DND-41 (cell line): Measurements from ENCODE around the gene ASF1B.

Experiments used
- ATAC-seq: fragments of 200-7000 bp; cut with Tn5 transposase; 3 replicates; pipeline ENCODE4 v1.9.1; 2021; ENCODE audit warnings: low read depth; ENCODE audit not compliant: insufficient read depth
- DNase-seq: peaks from one replicate; pipeline ENCODE4 v3.0.0-alpha.2; 2020
- H2AFZ ChIP-seq: 2 replicates; pipeline ENCODE4 v1.6.0; 2012; ENCODE audit warnings: low read depth, low read length
- H3K27ac ChIP-seq: 2 replicates; pipeline ENCODE4 v1.5.1; 2012; ENCODE audit warnings: low read length, inconsistent platforms
- H3K27me3 ChIP-seq: fragments of 200-600 bp; sonication (generic); 2 replicates; pipeline ENCODE4 v1.6.0; 2012; ENCODE audit warnings: low read length, mild to moderate bottlenecking, inconsistent platforms; ENCODE audit not compliant: insufficient read depth, poor library complexity
- H3K36me3 ChIP-seq: 2 replicates; pipeline ENCODE4 v1.5.1; 2012; ENCODE audit warnings: low read length, inconsistent platforms; ENCODE audit not compliant: insufficient read depth
- H3K4me1 ChIP-seq: 2 replicates; pipeline ENCODE4 v1.5.1; 2012; ENCODE audit warnings: mild to moderate bottlenecking, low read length; ENCODE audit not compliant: insufficient read depth
- H3K4me2 ChIP-seq: 2 replicates; pipeline ENCODE4 v1.6.0; 2012; ENCODE audit warnings: mild to moderate bottlenecking, moderate library complexity, low read length, inconsistent platforms; ENCODE audit not compliant: insufficient read depth
- H3K4me3 ChIP-seq, 2 experiments: fragments of 200-600 bp in 1 of 2; shearing (Covaris generic) in 1 of 2; 2 replicates each; pipeline ENCODE4 v1.5.1; 2012 to 2016; ENCODE audit warnings: inconsistent platforms in 2 of 2, low read length in 2 of 2, mild to moderate bottlenecking in 2 of 2, low read depth in 1 of 2, moderate library complexity in 1 of 2
- H3K79me2 ChIP-seq: 2 replicates; pipeline ENCODE4 v1.6.0; 2012; ENCODE audit warnings: low read length, inconsistent platforms; ENCODE audit not compliant: insufficient read depth
- H3K9ac ChIP-seq: 2 replicates; pipeline ENCODE4 v1.6.0; 2012; ENCODE audit warnings: low read depth, mild to moderate bottlenecking, inconsistent platforms, low read length, moderate library complexity
- H3K9me3 ChIP-seq: 2 replicates; pipeline ENCODE4 v1.5.1; 2012; ENCODE audit warnings: low read length, moderate library complexity, mild to moderate bottlenecking, inconsistent platforms; ENCODE audit not compliant: insufficient read depth, severe bottlenecking
- H4K20me1 ChIP-seq: 2 replicates; pipeline ENCODE4 v1.6.0; 2012; ENCODE audit warnings: low read length; ENCODE audit not compliant: insufficient read depth
- EZH2 ChIP-seq: IDR thresholded peaks from 3 replicates; pipeline ENCODE4 v1.6.1; 2012; ENCODE audit warnings: borderline replicate concordance, low read depth, mild to moderate bottlenecking, moderate library complexity, low read length, inconsistent platforms; ENCODE audit not compliant: severe bottlenecking
- TF ChIP-seq, protein P1 (sequence below): IDR thresholded peaks from 2 replicates; pipeline ENCODE4 v1.5.1; 2012; ENCODE audit warnings: borderline replicate concordance, low read length, moderate library complexity, mild to moderate bottlenecking; ENCODE audit not compliant: poor library complexity, severe bottlenecking; ENCODE audit errors: extremely low read depth

Gene ASF1B

DNA sequence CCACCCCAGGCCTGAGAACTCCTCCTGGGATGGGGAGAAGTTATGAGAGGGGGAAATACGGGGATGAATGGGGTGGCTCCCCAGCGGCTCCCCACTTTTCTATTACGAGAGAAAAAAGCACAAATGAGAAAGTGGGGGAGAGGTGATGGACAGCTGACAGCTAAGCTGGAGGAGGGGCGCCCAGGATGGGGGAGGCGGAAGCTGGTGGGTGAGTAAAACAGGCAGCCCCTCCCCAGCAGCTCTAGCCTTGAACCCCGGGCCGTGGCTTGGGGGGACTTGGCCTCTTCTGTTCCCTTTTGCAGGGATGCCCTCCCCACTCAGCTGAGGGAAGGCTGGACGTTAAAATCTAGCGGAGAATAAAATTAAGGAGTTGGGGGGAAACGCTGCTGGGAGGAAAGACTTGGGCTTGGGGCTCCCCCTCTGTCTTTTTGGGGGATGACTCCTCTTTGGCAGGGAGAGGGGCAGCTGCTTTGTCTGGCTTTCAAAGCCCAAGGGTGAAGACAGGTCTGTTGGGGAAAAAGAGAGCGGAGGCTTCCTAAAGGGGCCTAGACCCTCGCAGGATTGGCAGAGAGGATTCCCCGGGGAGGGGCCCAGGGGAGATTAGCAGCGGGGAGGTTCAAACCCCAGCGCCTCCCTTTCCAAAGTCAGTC, 44.5 kb downstream of the ASF1B start:
- H3K79me2 ChIP-seq = peaks cover 24% of the 10 kb centered on the region
- peak; percentile 33 for ATAC-seq
- peak overlapping the region; percentile 92 for H3K27ac ChIP-seq
- no peaks in the 10 kb centered on the region for H3K27me3 ChIP-seq
- peak overlapping the region; percentile 64 to 74 for H3K4me3 ChIP-seq
- H2AFZ ChIP-seq = peak overlapping the region; percentile 77
- peak; percentile 74 for DNase-seq
- H3K4me2 ChIP-seq = peak overlapping the region; percentile 81
- TF ChIP-seq, protein P1, sequence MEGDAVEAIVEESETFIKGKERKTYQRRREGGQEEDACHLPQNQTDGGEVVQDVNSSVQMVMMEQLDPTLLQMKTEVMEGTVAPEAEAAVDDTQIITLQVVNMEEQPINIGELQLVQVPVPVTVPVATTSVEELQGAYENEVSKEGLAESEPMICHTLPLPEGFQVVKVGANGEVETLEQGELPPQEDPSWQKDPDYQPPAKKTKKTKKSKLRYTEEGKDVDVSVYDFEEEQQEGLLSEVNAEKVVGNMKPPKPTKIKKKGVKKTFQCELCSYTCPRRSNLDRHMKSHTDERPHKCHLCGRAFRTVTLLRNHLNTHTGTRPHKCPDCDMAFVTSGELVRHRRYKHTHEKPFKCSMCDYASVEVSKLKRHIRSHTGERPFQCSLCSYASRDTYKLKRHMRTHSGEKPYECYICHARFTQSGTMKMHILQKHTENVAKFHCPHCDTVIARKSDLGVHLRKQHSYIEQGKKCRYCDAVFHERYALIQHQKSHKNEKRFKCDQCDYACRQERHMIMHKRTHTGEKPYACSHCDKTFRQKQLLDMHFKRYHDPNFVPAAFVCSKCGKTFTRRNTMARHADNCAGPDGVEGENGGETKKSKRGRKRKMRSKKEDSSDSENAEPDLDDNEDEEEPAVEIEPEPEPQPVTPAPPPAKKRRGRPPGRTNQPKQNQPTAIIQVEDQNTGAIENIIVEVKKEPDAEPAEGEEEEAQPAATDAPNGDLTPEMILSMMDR = peak; percentile 28
- TF ChIP-seq EZH2 = no peak
- peaks cover 9% of the 10 kb centered on the region for H3K9me3 ChIP-seq
- H3K4me1 ChIP-seq = peaks cover 29% of the 10 kb centered on the region
- peaks cover 36% of the 10 kb centered on the region for H3K36me3 ChIP-seq
- H4K20me1 ChIP-seq = peaks cover 18% of the 10 kb centered on the region
- peak overlapping the region; percentile 94 for H3K9ac ChIP-seq

DNA sequence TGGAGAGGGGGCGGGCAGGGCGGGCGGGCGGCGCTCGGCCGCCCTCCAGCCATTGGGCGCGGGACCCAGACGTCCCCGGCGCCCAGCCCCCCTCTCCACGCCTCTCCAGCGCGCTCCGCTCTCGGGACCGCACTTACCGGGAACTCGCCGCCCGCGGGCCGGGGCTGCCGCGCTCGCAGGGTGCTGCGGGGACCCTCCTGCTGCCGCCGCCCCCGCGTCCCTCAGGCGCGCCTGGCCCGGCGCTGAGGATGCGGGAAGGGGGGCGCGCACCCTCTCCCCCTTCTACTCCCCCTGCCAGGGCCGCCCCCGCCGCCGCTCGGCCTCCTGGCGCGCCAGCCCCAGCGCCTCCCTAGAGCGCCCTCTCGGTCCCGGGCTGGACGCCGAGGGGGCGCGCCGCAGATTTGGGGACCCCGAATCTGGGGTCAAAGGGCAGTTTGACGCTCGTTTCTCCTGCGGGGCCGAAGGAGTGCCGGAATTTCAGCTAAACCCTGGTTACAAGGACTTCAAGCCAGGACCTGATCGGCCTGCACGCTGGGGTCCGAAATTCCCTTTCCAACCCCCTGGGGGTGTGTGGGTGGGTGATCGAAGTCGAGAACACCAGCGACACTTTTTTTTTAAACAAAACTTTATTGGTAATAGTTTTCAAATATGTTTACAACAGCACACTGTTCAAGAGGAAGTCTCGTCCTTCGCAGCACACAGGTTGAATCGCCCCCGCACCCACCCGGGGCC, 45.1 kb downstream of the ASF1B start:
- Histone ChIP-seq H3K4me1 (peaks cover 29% of the 10 kb centered on the region), H2AFZ (peak overlapping the region; percentile 77), H3K4me3 (peak overlapping the region; percentile 64 to 74), H3K36me3 (peaks cover 32% of the 10 kb centered on the region), H3K27me3 (no peaks in the 10 kb centered on the region), H3K9me3 (peaks cover 9% of the 10 kb centered on the region), H3K27ac (peak overlapping the region; percentile 92), H3K4me2 (peak overlapping the region; percentile 81), H3K9ac (peak overlapping the region; percentile 94), H3K79me2 (peaks cover 24% of the 10 kb centered on the region), H4K20me1 (peaks cover 18% of the 10 kb centered on the region)
- TF ChIP-seq, protein P1 = no peak
- no peak for TF ChIP-seq EZH2
- peak; percentile 75 for DNase-seq
- ATAC-seq = peak; percentile 75

DNA sequence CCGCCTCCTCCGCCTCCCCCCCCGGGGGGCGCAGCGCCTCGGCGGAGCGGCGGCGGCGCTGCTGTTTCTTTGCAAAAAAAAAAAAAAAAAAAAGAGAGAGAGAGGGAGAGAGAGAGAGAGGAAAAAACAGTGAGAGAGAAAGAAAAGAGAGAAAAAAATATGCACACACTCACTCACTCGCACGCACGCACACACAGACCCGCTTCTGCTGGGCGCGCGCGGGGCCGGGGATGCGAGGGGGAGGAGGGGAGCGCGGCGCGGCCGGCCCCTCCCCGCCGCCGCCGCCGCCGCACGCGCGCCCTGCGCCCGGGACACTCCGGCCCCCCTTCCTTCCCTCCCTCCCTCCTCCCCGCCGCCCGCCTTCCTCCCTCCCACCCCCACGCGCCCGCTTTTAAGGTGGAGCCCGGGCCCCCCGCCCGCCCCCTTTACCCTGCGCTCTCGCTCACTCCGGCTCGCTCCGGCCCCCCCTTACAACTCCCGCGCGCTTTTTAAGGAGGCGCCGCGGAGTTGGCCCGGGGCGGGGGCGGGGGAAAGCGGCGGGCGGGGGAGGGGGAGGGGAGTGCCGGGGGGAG, 45.8 kb downstream of the ASF1B start, which contains the start of gene SAMD1:
Gene SAMD1 (minus strand): TSS at position 243 of the 572 bp plus-strand sequence.
- Histone ChIP-seq H3K27ac (peak within 1 kb of the TSS; percentile 92), H3K4me2 (peak within 1 kb of the TSS; percentile 81), H3K79me2 (peaks cover 24% of the 10 kb centered on the region), H3K4me3 (peak within 1 kb of the TSS; percentile 64 to 81), H3K9ac (peak within 1 kb of the TSS; percentile 94), H3K9me3 (peaks cover 9% of the 10 kb centered on the region), H3K36me3 (peaks cover 33% of the 10 kb centered on the region), H3K27me3 (no peaks in the 10 kb centered on the region), H4K20me1 (peaks cover 18% of the 10 kb centered on the region), H2AFZ (peak within 1 kb of the TSS; percentile 79), H3K4me1 (peaks cover 29% of the 10 kb centered on the region)
- DNase-seq (peak; percentile 93), ATAC-seq (peak; percentile 59)
- TF ChIP-seq, protein P1 = no peak
- no peak for TF ChIP-seq EZH2
